PC-9 (cell line): ENCODE measurements around the gene XPNPEP3.

Experiments used
- CTCF ChIP-seq: fragments of 200-600 bp; sonication (generic); conservative IDR thresholded peaks from 2 replicates; pipeline ENCODE4 v1.6.1; 2017; ENCODE audit warnings: mixed run types, antibody characterized with exemption, mild to moderate bottlenecking, moderate library complexity
- EZH2 ChIP-seq: fragments of 200-600 bp; sonication (generic); IDR thresholded peaks from 2 replicates; pipeline ENCODE4 v1.8.0; 2017; ENCODE audit warnings: antibody characterized with exemption, low read depth

GRCh38 chr22:40950962-40951794 lies 94.2 kb downstream of the XPNPEP3 start, which contains the start of gene RBX1:
- no peak for TF ChIP-seq CTCF
- no peak for TF ChIP-seq EZH2
